GM21528 (cell line): ENCODE results near the gene SHC3.

Source experiments
- ATAC-seq: cut with Tn5 transposase; IDR thresholded peaks from one replicate; pipeline ENCODE4 v1.9.1; 2021; ENCODE audit warnings: mild to moderate bottlenecking, moderate library complexity; ENCODE audit not compliant: unreplicated experiment, low FRiP score

Gene SHC3

GRCh38 chr9:89060790-89061189 lies 117.8 kb downstream of the SHC3 start:
- ATAC-seq = no peak

DNA sequence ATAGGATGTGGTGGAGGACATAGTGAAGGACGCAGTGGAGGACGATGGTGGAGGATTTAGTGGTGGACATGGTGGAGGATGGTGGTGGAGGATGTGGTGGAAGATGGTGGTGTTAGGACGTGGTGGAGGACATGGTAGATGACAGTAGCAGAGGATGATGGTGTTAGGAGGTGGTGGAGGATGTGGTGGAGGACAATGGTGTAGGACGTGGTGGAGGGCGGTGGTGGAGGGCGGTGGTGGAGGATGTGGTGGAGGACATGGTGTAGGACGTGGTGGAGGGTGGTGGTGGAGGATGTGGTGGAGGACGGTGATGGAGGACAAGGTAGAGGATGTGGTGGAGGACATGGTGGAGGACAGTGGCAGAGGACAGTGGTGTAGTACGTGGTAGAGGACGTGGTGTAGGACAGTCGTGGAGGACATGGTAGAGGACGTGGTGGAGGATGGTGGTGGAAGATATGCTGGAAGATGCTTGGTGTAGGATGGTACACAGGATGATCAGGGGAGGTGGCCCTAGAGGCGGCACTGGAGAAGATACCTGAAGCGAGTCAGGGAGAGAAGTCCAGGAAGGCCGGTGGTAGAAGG lies 118.6 kb downstream of the SHC3 start:
- ATAC-seq = no peak

DNA sequence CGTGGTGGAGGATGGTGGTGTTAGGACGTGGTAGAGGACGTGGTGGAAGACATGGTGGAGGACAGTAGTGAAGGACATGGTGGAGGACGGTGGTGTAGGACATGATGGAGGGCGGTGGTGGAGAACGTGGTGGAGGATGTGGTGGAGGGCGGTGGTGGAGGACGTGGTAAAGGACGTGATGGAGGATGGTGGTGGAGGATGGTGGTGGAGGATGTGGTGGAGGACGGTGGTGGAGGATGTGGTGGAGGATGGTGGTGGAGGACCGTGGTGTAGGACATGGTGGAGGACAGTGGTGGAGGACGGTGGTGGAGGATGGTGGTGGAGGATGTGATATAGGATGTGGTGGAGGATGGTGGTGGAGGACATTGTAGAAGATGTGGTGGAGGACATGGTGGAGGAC lies 119.7 kb downstream of the SHC3 start:
- no peak for ATAC-seq

- no peak for ATAC-seq
These were observed 123.6 kb downstream of the SHC3 start for GRCh38 chr9:89054865-89055495.

- no peak for ATAC-seq
These were observed 125.3 kb downstream of the SHC3 start for GRCh38 chr9:89053301-89053700.

DNA sequence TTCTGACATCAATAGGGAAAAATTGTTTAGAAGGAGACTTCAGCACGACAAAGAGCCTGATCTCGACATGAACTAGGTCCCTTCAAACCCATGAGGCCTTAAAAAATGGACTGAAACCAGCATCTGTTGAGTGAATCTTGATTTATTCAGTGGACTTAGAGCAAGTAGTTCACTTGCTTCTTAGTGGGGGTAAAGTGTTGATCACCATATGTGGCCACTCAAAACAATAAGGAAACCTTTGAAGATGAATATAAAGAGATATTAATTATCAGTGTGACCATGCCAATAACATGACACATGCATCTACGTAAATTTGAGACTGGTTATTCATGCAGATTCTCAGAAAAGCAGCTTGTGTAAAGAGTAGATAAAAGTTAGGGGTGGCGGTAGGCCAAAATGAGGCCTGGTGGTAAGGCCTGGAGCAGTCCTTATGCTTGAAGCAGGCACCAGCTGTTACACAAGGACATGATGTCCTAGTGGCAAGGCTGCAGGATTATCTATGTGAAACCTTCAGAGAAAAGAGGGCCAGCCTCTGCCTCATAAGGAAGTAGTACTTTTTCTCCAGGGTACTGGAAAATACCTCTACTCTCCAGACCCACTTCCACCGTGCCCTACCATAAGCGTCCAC lies 126.0 kb downstream of the SHC3 start:
- ATAC-seq = no peak

DNA sequence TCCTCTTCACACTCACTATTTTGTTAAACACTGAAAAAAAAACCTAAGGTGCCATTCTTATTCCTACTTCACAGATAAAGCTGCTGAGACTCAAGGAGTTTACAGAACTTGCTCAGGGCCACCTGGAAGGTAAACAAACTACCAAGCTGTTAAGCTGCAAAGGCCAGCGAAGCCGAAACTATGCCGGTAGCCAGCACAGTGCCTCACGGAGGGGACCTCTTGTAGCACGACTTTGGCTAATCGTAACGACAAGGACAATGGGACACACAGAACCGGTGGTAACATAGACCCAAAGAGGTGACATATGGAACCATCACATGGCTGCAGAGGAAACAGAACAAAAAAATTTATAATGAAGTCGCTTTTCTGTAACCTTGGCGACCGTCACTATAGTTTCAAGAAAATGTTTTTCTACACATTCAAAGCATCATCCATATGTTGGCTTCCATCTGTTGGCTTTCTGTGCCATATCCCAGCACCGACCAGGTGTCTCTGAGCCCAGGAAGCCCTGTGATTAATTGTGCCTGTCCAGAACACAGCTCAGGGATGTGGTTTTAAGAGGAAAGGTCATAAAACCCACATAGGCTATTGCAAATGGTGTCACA lies 127.1 kb downstream of the SHC3 start:
- ATAC-seq = no peak

- ATAC-seq = no peak
These were observed 129.0 kb downstream of the SHC3 start for GRCh38 chr9:89049646-89050045.

DNA sequence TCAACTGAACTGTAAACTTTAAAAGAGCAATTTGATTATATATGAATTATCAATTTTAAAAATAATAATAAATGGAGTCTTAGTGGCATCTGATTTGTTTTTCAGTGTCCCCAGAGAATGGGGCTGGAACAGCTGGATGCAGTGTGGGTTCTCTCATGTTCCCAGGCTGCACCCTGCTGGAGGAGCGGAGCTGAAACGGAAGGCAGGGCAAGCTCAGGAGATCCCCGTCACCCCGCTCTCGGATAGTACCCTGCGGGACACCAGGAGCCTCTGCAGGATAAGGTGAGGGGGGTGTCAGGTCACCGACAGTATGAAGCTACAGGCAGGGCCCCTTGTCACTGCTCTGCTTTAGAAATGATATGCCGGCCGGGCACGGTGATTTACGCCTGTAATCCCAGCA lies 130.0 kb downstream of the SHC3 start:
- no peak for ATAC-seq

DNA sequence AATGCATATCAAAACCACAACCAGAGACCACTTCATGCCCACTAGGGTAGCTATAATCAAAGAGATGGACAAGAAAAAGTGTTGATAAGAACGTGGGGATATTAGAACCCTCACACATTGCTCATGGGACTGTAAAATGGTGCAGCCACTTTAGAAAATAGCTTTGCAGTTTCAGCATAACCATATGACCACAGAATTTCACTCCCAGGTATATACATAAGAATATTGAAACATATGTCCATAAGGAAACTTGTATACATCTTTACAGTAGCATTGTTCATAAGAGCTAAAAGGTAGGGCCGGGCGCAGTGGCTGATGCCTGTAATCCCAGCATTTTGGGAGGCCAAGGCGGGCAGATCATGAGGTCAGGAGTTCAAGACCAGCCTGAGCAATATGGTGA lies 131.0 kb downstream of the SHC3 start:
- no peak for ATAC-seq

GRCh38 chr9:89046832-89047231 lies 131.8 kb downstream of the SHC3 start:
- ATAC-seq = no peak

- ATAC-seq = no peak
These were observed 133.7 kb downstream of the SHC3 start for GRCh38 chr9:89044881-89045280.

- no peak for ATAC-seq
These were observed 134.5 kb downstream of the SHC3 start for GRCh38 chr9:89044104-89044503.

GRCh38 chr9:89042984-89043383 lies 135.6 kb downstream of the SHC3 start:
- no peak for ATAC-seq

DNA sequence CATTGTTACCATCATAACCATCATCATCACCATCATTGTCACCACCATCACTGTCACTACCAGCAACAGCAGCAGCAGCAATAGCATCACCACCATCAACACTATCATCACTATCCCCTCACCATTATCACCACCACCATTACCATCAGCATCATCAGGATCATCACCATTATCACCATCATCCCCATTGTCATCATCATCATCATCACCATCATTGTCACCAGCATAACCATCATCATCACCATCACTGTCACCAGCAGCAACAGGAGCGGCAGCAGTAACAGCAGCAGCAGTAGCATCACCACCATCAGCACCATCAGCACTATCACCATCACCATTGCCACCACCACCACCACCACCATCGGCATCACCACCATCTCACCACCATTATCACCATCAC lies 139.0 kb downstream of the SHC3 start:
- ATAC-seq = no peak

- ATAC-seq = no peak
These were observed 139.5 kb downstream of the SHC3 start for GRCh38 chr9:89039104-89039465.

DNA sequence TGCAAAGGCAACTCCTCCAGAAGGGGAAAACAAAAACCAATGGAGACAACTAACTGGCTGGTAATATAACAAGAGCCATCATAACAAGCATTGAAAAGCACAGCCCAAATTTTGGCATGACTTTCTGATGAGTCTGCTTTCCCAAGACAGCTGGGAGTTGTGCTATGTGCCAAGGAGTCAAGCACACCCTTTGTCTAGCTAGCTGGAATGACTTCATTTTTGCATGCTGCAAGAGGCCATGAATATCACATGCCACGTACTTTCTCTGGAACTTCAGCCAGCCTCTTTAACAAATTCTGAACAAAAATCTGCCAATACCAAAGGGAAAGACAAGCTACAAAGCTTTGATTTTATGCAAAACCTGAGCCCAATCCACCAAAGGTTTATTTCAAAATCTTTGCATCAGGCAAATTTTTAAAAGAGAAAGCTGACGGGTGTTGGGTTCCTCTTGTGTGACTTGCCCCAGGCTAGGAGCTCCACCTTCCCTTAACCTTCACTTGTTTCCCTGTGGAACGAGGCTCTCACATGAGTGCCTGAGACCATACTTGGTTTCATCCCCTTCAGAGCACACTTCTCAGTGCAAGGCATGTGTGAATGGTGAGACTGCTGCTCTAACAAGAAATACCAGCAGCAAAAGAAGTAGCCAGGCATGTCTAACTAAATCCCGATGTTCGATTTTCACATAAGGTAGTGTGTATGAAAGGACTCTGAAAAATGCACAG lies 140.1 kb downstream of the SHC3 start:
- no peak for ATAC-seq

DNA sequence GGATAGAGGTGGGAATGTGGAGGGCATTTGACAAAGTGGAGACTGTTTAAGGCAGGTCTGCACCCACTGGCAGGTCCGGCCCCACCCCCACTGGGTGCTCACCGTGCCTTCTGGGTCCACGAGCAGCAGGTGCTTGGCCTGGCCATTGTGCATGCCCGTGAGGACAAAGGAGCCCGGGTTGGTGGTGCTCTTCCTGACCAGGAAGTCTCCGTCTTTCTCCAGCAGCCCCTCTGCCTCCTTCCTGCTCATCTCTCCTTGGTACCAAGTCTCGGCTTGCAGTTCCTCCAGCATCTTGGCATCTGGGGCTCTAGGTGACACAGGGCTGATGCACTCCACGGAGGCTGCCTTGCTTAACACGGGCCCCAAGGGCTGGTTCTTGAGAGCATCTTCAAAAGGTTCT lies 140.7 kb downstream of the SHC3 start:
- ATAC-seq = no peak

GRCh38 chr9:89037346-89037745 lies 141.3 kb downstream of the SHC3 start:
- ATAC-seq = no peak

GRCh38 chr9:89036891-89037290 lies 141.7 kb downstream of the SHC3 start:
- no peak for ATAC-seq

GRCh38 chr9:89036383-89036782 lies 142.2 kb downstream of the SHC3 start:
- no peak for ATAC-seq
